Iris pigment epithelial cell (primary cell): ENCODE results near the gene RBBP6.
"Not testable (repeated sequence)": the region's sequence is repeated elsewhere in the genome, so short reads cannot be mapped to it uniquely, and the experiment has no call there.

Source experiments
- DNase-seq: peaks from one replicate; pipeline ENCODE4 v3.0.0-alpha.2; 2011; ENCODE audit warnings: low read depth

RBBP6 gene

DNA sequence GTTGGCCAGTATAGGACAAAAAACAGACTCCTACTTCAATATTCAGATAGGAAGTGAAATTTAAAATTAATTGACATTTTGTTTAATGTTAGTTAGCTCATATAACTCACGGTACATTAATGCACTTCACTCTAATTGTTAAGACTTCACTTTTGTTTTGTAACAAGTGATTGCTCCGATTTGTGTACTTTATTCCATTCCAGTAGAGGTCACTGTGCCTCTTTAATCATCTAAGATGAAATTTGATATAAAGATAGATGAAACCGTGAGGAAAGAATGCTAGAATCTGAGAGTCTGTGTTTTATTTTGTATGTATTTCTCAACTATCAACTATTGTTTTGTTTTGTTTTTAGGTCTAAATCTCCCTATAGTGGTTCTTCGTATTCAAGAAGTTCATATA is 29.0 kb downstream of the RBBP6 start:
- DNase-seq: peak; percentile 61

DNA sequence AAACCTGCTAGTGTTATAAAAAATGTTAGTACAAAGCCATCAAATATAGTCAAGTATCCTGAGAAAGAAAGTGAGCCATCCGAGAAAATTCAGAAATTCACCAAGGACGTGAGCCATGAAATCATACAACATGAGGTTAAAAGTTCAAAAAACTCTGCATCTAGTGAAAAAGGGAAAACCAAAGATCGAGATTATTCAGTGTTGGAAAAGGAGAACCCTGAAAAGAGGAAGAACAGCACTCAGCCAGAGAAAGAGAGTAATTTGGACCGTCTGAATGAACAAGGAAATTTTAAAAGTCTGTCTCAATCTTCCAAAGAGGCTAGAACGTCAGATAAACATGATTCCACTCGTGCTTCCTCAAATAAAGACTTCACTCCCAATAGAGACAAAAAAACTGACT is 31.7 kb downstream of the RBBP6 start:
- DNase-seq: no peak

DNA sequence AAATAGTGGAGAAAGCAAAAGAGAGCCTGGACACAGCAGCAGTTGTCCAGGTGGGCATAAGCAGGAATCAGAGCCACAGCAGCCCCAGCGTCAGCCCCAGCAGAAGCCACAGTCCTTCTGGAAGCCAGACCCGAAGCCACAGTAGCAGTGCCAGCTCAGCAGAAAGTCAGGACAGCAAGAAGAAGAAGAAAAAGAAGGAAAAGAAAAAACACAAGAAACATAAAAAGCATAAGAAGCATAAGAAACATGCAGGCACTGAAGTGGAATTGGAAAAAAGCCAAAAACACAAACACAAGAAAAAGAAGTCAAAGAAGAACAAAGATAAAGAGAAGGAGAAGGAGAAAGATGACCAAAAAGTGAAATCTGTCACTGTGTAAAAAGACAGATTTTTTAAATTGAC is 32.7 kb downstream of the RBBP6 start:
- no peak for DNase-seq

DNA sequence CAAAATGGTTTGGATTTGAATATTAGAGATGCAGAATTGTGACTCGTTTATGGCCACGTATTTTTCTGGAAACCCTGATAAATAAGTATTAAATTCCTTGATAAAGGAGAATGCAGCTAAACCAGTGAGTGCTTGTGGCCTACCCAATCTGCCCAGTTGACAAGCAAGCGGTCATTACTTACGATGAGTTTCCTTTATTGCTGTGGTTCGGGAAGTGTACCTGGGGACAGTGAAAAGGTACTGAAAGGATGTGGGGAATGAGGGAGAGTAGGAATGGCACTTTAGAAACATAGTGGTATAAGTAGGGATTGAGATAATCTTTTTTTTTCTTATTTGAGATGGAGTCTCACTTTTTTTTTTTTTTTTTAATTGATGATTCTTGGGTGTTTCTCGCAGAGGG is 33.8 kb downstream of the RBBP6 start:
- DNase-seq: no peak

DNA sequence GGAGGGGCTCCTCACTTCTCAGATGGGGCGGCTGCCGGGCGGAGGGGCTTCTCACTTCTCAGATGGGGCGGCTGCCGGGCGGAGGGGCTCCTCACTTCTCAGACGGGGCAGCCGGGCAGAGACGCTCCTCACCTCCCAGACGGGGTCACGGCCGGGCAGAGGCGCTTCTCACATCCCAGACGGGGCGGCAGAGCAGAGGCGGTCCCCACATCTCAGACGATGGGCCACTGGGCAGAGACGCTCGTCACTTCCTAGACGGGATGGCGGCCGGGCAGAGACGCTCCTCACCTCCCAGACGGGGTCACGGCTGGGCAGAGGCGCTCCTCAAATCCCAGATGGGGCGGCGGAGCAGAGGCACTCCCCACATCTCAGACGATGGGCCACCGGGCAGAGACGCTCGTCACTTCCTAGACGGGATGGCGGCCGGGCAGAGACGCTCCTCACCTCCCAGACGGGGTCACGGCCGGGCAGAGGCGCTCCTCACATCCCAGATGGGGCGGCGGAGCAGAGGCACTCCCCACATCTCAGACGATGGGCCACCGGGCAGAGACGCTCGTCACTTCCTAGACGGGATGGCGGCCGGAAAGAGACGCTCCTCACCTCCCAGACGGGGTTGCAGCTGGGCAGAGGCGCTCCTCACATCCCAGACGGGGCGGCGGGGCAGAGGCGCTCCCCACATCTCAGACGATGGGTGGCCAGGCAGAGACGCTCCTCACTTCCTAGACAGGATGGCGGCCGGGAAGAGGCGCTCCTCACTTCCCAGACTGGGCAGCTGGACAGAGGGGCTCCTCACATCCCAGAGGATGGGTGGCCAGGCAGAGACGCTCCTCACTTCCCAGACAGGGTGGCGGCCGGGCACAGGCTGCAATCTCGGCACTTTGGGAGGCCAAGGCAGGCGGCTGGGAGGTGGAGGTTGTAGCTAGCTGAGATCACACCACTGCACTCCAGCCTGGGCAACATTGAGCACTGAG is 35.4 kb downstream of the RBBP6 start:
- DNase-seq: not testable (repeated sequence)

DNA sequence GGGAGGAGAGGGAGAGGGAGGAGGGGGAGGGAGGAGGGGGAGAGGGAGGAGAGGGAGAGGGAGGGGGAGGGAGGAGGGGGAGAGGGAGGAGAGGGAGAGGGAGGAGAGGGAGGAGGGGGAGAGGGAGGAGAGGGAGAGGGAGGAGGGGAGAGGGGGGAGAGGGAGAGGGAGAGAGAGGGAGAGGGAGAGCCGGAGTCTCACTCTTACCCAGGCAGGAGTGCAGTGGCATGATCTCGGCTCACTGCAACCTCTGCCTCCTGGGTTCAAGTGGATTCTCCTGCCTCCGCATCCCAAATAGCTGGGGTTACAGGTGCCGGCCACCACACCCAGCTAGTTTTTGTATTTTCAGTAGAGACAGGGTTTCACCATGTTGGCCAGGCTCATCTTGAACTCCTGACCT is 36.4 kb downstream of the RBBP6 start:
- not testable (repeated sequence) for DNase-seq

DNA sequence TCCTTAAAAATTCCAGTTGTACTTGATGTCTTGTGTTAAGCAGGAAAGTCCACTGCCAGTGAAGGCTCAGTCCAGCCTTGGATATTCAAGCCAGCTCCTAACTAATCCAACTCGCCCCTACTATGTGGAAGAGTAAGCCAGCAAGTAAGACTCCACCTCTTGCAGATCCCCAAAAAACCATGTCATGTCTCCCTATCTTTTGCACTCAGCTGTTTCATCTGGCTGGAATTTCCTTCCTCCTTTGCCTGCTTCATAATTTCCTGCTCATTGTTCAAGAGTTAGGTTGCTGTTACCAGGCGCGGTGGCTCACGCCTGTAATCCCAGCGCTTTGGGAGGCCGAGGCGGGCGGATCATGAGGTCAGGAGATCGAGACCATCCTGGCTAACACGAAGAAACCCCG is 37.8 kb downstream of the RBBP6 start:
- peak; percentile 43 for DNase-seq

DNA sequence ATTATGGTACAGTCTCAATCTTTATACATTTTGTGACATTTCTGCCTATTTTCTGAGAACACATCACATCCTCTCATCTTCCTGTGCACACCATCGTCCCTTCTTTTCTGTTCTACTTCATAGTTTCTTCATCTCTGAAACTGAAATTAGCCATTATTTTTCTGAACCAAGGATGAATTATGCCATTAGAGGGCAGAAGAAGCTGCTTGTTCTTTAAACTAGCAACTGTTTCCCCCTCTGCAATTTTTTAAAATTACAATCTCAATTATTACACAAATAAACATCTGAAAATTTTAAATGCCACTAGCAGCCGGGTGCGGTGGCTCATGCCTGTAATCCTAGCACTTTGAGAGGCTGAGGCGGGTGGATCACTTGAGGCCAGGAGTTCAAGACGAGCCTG is 41.3 kb downstream of the RBBP6 start:
- peak; percentile 64 for DNase-seq

DNA sequence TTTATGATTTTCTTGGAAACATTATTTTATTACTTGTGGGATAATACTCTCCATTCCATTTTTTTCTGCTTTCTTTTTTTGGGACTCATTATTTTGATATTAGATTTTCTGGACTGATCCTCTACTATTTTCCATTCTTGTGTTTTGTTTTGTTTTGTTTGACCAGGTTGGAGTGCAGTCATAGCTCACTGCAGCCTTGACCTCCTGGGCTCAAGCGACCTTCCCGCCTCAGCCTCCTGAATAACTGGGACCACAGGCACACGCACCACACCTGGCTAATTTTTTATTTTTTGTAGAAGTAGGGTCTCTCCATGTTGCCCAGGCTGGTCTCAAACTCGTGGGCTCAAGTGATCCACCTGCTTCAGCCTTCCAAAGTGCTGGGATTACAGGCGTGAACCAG is 44.1 kb downstream of the RBBP6 start:
- no peak for DNase-seq

DNA sequence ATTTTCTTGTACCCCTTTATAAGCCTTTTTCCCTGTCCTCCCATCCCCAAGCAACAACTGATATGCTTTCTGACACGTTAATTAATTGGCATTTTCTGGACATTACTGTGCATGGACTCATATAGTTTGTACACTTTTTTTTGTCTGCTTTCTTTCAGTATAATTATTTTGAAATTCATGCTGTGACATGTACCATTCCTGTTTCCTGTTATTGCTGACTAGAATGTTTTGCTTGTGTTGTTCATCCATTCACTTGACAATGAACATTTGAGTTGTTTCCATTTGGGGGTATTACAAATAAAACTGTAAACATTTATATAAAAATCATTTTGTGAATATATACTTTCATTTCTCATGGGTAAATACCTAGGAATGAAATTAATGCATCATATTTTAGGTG is 50.6 kb downstream of the RBBP6 start:
- no peak for DNase-seq

DNA sequence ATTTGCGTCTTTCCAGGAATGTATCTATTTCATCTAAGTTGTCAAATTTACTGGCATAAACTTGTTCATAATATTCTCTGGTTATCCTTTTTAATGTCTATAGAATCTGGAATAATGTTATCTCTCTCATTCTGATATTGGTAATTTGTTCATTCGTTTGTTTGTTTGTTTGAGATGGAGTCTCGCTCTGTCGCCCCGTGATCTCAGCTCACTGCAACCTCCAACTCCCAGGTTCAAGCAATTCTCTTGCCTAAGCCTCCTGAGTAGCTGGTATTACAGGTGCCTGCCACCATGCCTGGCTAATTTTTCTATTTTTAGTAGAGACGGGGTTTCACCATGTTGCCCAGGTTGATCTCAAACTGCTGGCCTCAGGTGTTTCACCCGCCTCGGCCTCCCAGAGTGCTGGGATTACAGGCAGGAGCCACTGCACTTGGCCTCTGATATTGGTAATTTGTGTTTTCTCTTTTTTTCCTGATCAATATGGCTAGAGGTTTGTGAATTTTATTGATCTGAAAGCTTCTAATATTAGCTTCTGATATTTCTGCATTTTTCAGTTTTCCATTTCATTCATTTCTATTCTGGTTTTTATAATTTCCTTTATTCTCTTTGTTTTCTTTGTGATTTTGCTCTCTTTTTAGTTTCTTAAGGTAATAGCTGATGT is 59.5 kb downstream of the RBBP6 start:
- DNase-seq: no peak

DNA sequence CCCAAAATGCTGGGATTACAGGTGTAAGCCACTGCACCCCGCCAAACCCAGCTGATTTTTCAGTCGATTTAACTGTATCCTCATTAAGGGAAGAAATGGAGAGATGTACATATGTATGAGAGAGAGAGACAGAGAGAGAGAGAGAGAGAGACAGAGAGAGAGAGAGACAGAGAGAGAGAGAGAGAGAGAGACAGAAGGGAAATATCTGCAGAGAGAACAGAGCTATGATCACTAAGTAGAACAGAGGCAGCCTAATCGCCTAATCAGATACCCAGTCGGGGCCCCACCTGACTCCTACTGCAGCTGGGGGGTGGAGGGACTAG is 70.0 kb downstream of the RBBP6 start:
- no peak for DNase-seq

DNA sequence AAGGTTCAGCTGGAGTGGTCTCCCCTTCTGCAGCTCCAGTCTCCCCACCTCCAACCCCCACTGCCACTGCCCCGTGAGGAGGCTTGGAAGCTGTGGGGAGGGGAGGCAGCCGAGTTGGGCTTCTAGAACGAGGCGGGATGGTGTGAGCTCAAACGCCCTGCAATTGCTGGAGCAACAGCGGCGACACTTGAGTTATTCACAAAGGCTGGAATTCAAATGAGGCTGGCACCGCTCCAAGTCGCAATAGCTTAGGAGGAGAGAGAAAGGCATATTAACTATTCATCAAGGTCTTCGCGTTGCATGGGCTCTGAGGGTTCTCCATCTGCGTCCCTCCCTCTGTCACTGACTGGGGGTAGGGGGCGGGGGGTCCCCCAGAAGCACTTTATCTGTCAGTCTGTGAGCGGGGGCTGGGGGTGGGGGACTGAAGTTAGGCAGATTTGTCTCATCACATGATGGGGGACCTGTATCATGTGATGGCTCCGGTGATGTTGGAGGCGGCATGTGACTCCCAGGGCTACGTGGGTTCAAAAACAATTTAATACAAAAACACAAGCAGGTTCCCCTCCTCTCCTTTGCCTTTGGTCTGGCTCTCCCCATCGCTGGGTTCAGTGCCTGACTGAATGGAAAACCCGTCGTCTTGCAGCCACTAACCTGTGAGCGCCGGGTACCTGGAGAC is 70.5 kb downstream of the RBBP6 start:
- DNase-seq: peak; percentile 63

DNA sequence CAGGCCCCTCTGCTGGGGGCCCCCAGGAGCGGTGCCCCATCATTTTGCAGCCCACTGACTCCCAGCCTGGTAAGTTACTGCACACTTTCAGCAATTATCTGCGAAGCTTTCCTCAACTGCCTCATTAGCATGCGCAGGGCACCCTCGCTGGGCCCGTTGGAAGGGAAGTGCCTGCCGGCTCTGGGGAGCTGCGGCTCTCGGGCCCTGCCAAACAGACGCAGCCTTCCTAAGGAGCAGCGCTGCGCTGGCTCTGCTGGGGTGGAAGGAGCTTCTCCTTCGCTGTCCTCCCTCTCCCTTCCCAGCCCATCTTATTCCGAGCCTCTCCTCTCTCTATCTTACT is 71.0 kb downstream of the RBBP6 start:
- DNase-seq: peak; percentile 45

DNA sequence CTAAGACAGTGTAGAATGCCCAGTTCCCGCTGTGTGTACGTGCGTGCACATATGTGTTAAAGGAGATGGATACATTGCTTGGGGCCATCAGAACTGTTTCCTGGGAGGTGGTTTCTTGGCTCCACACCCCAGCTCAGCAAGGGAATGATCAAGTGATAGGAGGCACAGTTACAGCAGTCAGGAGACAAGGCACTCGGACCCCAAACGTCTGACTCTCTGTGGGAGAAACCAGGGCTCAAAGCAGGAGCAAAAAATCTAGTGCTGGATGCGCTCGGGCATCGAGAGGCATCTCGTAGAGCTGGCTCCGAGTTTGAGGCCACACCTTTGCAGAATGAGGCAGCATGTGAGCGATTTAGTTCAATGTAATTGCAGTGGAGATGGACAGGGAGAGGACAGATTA is 71.9 kb downstream of the RBBP6 start:
- no peak for DNase-seq

DNA sequence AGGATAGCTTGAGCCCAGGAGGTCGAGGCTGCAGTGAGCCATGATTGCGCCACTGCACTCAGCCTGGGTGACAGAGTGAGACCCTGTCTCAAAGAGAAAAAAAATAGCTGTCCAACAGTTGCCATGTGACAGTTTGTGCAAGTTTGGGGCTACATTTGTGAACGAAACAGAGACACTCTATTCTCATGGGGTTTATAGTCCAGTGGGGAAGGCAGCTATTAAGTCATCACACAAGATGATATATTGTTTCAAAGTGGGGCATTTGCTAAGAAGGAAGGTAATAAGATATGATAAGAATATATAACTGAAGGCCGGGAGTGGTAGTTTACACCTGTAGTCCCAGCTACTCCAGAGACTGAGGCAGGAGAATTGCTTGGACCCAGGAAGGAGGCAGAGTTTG is 73.3 kb downstream of the RBBP6 start:
- DNase-seq: no peak

DNA sequence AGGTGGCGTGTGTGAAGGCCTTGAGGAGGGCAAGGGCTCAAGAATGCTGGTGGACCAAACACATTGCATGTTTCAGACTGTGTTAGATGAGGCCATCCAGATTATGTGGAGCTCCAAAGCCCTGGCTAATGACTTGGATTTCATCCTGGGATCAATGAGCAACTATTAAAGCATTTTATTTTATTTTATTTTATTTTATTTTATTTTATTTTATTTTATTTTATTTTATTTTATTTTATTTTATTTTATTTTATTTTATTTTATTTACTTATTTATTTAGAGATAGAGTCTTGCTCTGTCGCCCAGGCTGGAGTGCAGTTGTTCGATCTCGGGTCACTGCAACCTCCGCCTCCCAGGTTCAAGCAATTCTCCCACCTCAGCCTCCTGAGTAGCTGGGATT is 73.9 kb downstream of the RBBP6 start:
- not testable (repeated sequence) for DNase-seq

DNA sequence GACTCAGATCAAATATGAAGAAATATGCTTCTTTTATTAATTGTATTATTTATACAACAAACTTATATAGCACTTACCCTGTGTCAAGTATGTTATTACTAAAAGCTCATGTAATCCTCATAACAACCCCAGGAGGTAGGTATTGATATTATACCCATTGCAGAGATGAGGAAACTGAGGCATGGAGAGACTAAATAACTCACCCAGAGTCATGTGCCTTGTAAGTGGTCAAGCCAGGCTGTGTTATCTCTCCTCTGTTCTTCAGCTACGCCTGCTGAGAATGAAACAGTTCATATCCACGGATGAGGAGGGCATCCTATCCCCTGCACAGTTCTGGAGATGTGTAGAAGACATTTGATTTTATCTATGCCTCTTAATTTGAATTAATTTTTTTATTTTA is 78.1 kb downstream of the RBBP6 start:
- no peak for DNase-seq
